DND-41 (cell line): ENCODE measurements around the gene CDC123.

ENCODE experiments used
- ATAC-seq: fragments of 200-7000 bp; cut with Tn5 transposase; 3 replicates; pipeline ENCODE4 v1.9.1; 2021; ENCODE audit warnings: low read depth; ENCODE audit not compliant: insufficient read depth
- DNase-seq: peaks from one replicate; pipeline ENCODE4 v3.0.0-alpha.2; 2020
- H2AFZ ChIP-seq: 2 replicates; pipeline ENCODE4 v1.6.0; 2012; ENCODE audit warnings: low read depth, low read length
- H3K27ac ChIP-seq: 2 replicates; pipeline ENCODE4 v1.5.1; 2012; ENCODE audit warnings: low read length, inconsistent platforms
- H3K27me3 ChIP-seq: fragments of 200-600 bp; sonication (generic); 2 replicates; pipeline ENCODE4 v1.6.0; 2012; ENCODE audit warnings: low read length, mild to moderate bottlenecking, inconsistent platforms; ENCODE audit not compliant: insufficient read depth, poor library complexity
- H3K36me3 ChIP-seq: 2 replicates; pipeline ENCODE4 v1.5.1; 2012; ENCODE audit warnings: low read length, inconsistent platforms; ENCODE audit not compliant: insufficient read depth
- H3K4me1 ChIP-seq: 2 replicates; pipeline ENCODE4 v1.5.1; 2012; ENCODE audit warnings: mild to moderate bottlenecking, low read length; ENCODE audit not compliant: insufficient read depth
- H3K4me2 ChIP-seq: 2 replicates; pipeline ENCODE4 v1.6.0; 2012; ENCODE audit warnings: mild to moderate bottlenecking, moderate library complexity, low read length, inconsistent platforms; ENCODE audit not compliant: insufficient read depth
- H3K4me3 ChIP-seq, 2 experiments: fragments of 200-600 bp in 1 of 2; shearing (Covaris generic) in 1 of 2; 2 replicates each; pipeline ENCODE4 v1.5.1; 2012 to 2016; ENCODE audit warnings: inconsistent platforms in 2 of 2, low read length in 2 of 2, mild to moderate bottlenecking in 2 of 2, low read depth in 1 of 2, moderate library complexity in 1 of 2
- H3K79me2 ChIP-seq: 2 replicates; pipeline ENCODE4 v1.6.0; 2012; ENCODE audit warnings: low read length, inconsistent platforms; ENCODE audit not compliant: insufficient read depth
- H3K9ac ChIP-seq: 2 replicates; pipeline ENCODE4 v1.6.0; 2012; ENCODE audit warnings: low read depth, mild to moderate bottlenecking, inconsistent platforms, low read length, moderate library complexity
- H3K9me3 ChIP-seq: 2 replicates; pipeline ENCODE4 v1.5.1; 2012; ENCODE audit warnings: low read length, moderate library complexity, mild to moderate bottlenecking, inconsistent platforms; ENCODE audit not compliant: insufficient read depth, severe bottlenecking
- H4K20me1 ChIP-seq: 2 replicates; pipeline ENCODE4 v1.6.0; 2012; ENCODE audit warnings: low read length; ENCODE audit not compliant: insufficient read depth
- EZH2 ChIP-seq: IDR thresholded peaks from 3 replicates; pipeline ENCODE4 v1.6.1; 2012; ENCODE audit warnings: borderline replicate concordance, low read depth, mild to moderate bottlenecking, moderate library complexity, low read length, inconsistent platforms; ENCODE audit not compliant: severe bottlenecking
- TF ChIP-seq, protein P1 (sequence below): IDR thresholded peaks from 2 replicates; pipeline ENCODE4 v1.5.1; 2012; ENCODE audit warnings: borderline replicate concordance, low read length, moderate library complexity, mild to moderate bottlenecking; ENCODE audit not compliant: poor library complexity, severe bottlenecking; ENCODE audit errors: extremely low read depth

The CDC123 gene

DNA sequence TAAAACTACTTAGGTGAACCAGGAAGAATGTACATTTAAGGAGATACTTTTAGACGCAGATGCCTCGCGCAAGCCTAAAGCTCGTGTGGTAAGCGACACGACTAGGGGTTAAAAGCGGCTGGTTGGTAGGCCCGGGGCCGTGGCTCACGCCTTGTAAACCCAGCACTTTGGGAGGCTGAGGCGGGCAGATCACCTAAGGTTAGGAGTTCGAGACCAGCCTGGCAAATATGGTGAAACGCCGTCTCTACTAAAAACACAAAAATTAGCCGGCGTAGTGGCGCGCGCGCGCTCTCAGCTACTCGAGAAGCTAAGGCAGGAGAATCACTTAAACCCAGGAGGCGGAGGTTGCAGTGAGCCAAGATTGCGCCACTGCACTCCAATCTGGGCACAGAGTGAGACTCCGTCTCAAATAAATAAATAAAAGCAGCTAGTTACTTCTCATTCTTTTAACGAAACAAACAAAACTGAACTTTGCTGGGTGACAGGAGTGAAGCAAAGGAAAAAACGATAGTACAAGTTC, 1.2 kb upstream of the CDC123 start:
- H3K27me3 ChIP-seq, result no peaks in the 10 kb centered on the region
- DNase-seq (peak; percentile 49), ATAC-seq (no peak)
- TF ChIP-seq EZH2, result no peak
- TF ChIP-seq, protein P1, sequence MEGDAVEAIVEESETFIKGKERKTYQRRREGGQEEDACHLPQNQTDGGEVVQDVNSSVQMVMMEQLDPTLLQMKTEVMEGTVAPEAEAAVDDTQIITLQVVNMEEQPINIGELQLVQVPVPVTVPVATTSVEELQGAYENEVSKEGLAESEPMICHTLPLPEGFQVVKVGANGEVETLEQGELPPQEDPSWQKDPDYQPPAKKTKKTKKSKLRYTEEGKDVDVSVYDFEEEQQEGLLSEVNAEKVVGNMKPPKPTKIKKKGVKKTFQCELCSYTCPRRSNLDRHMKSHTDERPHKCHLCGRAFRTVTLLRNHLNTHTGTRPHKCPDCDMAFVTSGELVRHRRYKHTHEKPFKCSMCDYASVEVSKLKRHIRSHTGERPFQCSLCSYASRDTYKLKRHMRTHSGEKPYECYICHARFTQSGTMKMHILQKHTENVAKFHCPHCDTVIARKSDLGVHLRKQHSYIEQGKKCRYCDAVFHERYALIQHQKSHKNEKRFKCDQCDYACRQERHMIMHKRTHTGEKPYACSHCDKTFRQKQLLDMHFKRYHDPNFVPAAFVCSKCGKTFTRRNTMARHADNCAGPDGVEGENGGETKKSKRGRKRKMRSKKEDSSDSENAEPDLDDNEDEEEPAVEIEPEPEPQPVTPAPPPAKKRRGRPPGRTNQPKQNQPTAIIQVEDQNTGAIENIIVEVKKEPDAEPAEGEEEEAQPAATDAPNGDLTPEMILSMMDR, result no peak
- H2AFZ ChIP-seq, result peak overlapping the region; percentile 95
- H3K4me1 ChIP-seq, result peaks cover 35% of the 10 kb centered on the region
- H3K79me2 ChIP-seq, result peaks cover 94% of the 10 kb centered on the region
- H3K9me3 ChIP-seq, result no peaks in the 10 kb centered on the region
- peak overlapping the region; percentile 85 for H3K4me2 ChIP-seq
- H3K9ac ChIP-seq, result peak overlapping the region; percentile 78
- peak overlapping the region; percentile 97 for H3K27ac ChIP-seq
- peaks cover 28% of the 10 kb centered on the region for H3K36me3 ChIP-seq
- H4K20me1 ChIP-seq, result peaks cover 9% of the 10 kb centered on the region; the same call in 1 of the 2 replicates
- H3K4me3 ChIP-seq, result peak overlapping the region; percentile 77 to 78

DNA sequence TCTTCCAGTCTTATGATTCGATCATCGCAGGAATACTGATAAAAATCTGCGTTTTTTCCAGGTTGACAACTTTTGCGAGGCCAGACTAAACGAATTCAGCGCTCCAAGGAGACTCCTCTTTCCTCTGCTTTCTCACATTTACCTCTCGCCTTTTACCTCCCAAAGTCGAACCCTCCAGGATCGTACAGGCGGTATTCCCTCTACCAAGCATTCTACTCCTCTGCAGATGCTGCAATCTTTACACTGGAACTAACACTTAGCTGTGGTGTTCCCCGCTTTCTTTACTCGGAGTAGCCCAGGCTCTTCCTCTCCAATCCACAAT, 746 bp upstream of the CDC123 start:
- Histone ChIP-seq H3K36me3 (peaks cover 29% of the 10 kb centered on the region), H3K9ac (peak overlapping the region; percentile 78), H2AFZ (peak overlapping the region; percentile 95), H4K20me1 (peaks cover 8% of the 10 kb centered on the region; the same call in 1 of the 2 replicates), H3K4me1 (peaks cover 35% of the 10 kb centered on the region), H3K9me3 (no peaks in the 10 kb centered on the region), H3K27me3 (no peaks in the 10 kb centered on the region), H3K4me2 (peak overlapping the region; percentile 85), H3K79me2 (peaks cover 95% of the 10 kb centered on the region), H3K27ac (peak overlapping the region; percentile 97), H3K4me3 (peak overlapping the region; percentile 77 to 78)
- peak; percentile 22 for ATAC-seq
- no peak for TF ChIP-seq EZH2
- no peak for DNase-seq

DNA sequence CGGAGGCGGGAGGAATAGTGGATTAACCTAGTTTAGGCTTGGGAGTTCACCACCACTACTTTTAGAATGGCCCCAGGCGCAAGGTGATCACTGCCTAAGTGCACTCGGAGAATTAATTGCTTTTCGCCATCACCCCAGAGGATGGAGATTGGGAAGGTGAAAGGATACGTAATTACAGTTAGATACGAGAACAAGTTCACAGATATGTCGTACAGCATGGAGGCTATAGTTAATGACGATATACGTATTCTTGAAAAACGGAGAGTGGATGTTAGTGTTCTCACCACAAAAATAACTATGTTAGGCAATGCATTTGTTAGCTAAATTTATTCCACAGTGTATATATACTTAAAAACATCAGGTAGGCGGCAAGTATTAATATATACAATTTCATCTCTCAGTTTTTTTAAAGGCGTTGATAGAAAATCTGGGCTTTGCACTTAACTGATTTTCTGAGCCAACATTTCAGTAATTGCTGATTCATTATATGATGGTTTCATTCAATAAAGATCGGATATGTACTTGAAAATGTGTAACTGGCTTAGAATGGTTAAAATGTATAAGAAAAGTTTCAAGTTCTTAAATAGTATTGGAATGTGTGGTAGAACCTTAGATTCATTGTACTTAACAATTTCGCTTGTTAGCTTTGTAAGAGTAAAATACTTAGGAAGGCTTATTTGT, 683 bp downstream of the CDC123 start:
- H3K27me3 ChIP-seq, result no peaks in the 10 kb centered on the region
- ATAC-seq (no peak), DNase-seq (no peak)
- H3K36me3 ChIP-seq, result peaks cover 39% of the 10 kb centered on the region
- peaks cover 19% of the 10 kb centered on the region; the same call in 1 of the 2 replicates for H4K20me1 ChIP-seq
- peak overlapping the region; percentile 97 for H3K27ac ChIP-seq
- peak overlapping the region; percentile 85 for H3K4me2 ChIP-seq
- peak overlapping the region; percentile 77 to 78 for H3K4me3 ChIP-seq
- peaks cover 44% of the 10 kb centered on the region for H3K4me1 ChIP-seq
- H3K9ac ChIP-seq, result peak overlapping the region; percentile 78
- H3K79me2 ChIP-seq, result peaks cover 95% of the 10 kb centered on the region
- TF ChIP-seq EZH2, result no peak
- TF ChIP-seq, protein P1, result no peak
- no peaks in the 10 kb centered on the region for H3K9me3 ChIP-seq
- peak overlapping the region; percentile 95 for H2AFZ ChIP-seq

DNA sequence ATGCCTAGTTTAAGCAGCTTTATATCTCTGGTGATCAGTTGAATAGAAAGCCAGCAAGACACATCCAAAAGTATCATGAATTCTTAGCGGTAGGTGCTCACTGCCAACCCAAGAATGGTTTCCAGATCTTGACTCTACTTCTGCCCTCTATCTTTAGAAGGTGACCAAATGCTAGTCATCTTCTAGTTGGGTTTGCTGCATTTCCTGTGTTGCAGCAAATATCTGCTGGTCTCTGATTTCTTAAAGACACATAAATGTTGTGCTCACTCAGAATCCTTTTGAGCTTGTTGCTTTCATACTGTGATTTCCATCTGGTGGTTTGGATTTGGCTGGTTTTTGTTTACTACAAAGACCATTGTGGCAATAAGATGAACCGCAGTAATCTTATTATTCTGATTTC, 2.2 kb downstream of the CDC123 start:
- peak overlapping the region; percentile 85; the same call in 1 of the 2 replicates for H3K4me2 ChIP-seq
- no peak overlapping the region for H3K27ac ChIP-seq
- no peak overlapping the region for H2AFZ ChIP-seq
- no peak for TF ChIP-seq EZH2
- TF ChIP-seq, protein P1, result no peak
- peaks cover 44% of the 10 kb centered on the region for H3K4me1 ChIP-seq
- no peak for ATAC-seq
- peaks cover 49% of the 10 kb centered on the region for H3K36me3 ChIP-seq
- no peak overlapping the region for H3K9ac ChIP-seq
- H4K20me1 ChIP-seq, result peaks cover 26% of the 10 kb centered on the region; the same call in 1 of the 2 replicates
- H3K4me3 ChIP-seq, result peak overlapping the region in 1 of 2 experiments; percentile 35; a peak in 1 of 4 replicates
- no peak for DNase-seq
- no peaks in the 10 kb centered on the region for H3K27me3 ChIP-seq
- no peaks in the 10 kb centered on the region for H3K9me3 ChIP-seq
- H3K79me2 ChIP-seq, result peaks cover 95% of the 10 kb centered on the region
